MM.1S (cell line): ENCODE measurements around the gene PRKAG2.

Experiments used
- DNase-seq: peaks from one replicate; pipeline ENCODE4 v3.0.0-alpha.2; 2015
- H2AFZ ChIP-seq: fragments of 300-600 bp; sonication (generic); 2 replicates; pipeline ENCODE4 v1.6.0; 2016; ENCODE audit warnings: antibody characterized with exemption, low read length
- H3F3A ChIP-seq: fragments of 300-600 bp; sonication (generic); 2 replicates; pipeline ENCODE4 v1.6.1; 2016; ENCODE audit warnings: mild to moderate bottlenecking, antibody characterized with exemption, low read length, moderate library complexity, mixed read lengths; ENCODE audit not compliant: insufficient read depth
- H3K27ac ChIP-seq: fragments of 300-600 bp; sonication (generic); 2 replicates; pipeline ENCODE4 v1.5.1; 2016; ENCODE audit warnings: mild to moderate bottlenecking, low read length
- H3K27me3 ChIP-seq: fragments of 300-600 bp; sonication (generic); replicated peaks from 2 replicates; pipeline ENCODE4 v1.6.0; 2016; ENCODE audit warnings: low read length; ENCODE audit not compliant: insufficient read depth
- H3K36me3 ChIP-seq: fragments of 300-600 bp; sonication (generic); replicated peaks from 2 replicates; pipeline ENCODE4 v1.6.1; 2016; ENCODE audit warnings: mild to moderate bottlenecking, low read length, mixed read lengths; ENCODE audit not compliant: insufficient read depth
- H3K4me1 ChIP-seq: fragments of 300-600 bp; sonication (generic); 2 replicates; pipeline ENCODE4 v1.6.1; 2016; ENCODE audit warnings: low read length, mixed read lengths
- H3K4me2 ChIP-seq: fragments of 300-600 bp; sonication (generic); 2 replicates; pipeline ENCODE4 v1.6.0; 2016; ENCODE audit warnings: low read depth, low read length
- H3K4me3 ChIP-seq: fragments of 300-600 bp; sonication (generic); 2 replicates; pipeline ENCODE4 v1.5.1; 2016; ENCODE audit warnings: low read length, mixed read lengths
- H3K79me2 ChIP-seq: fragments of 300-600 bp; sonication (generic); 2 replicates; pipeline ENCODE4 v1.6.1; 2016; ENCODE audit warnings: mixed run types, low read length, mixed read lengths
- H3K9ac ChIP-seq: fragments of 300-600 bp; sonication (generic); 2 replicates; pipeline ENCODE4 v1.6.1; 2016; ENCODE audit warnings: low read length, mixed read lengths
- H3K9me2 ChIP-seq: fragments of 300-600 bp; sonication (generic); replicated peaks from 2 replicates; pipeline ENCODE4 v1.6.1; 2016; ENCODE audit warnings: mild to moderate bottlenecking, low read length, mixed read lengths; ENCODE audit not compliant: insufficient read depth
- H3K9me3 ChIP-seq: fragments of 300-600 bp; sonication (generic); replicated peaks from 2 replicates; pipeline ENCODE4 v1.6.1; 2016; ENCODE audit warnings: mild to moderate bottlenecking, low read length, mixed read lengths; ENCODE audit not compliant: insufficient read depth
- H4K20me1 ChIP-seq: fragments of 300-600 bp; sonication (generic); 2 replicates; pipeline ENCODE4 v1.6.1; 2016; ENCODE audit warnings: mild to moderate bottlenecking, low read length, moderate library complexity, mixed read lengths; ENCODE audit not compliant: insufficient read depth
- EZH2 ChIP-seq: fragments of 300-600 bp; sonication (generic); optimal IDR thresholded peaks from 2 replicates; pipeline ENCODE3; 2017; ENCODE audit warnings: low read depth, mild to moderate bottlenecking, antibody characterized with exemption, low read length, mixed read lengths
- EZH2phosphoT487 ChIP-seq: fragments of 300-600 bp; sonication (generic); IDR thresholded peaks from 2 replicates; pipeline ENCODE4 v1.6.1; 2018; ENCODE audit warnings: antibody characterized with exemption, low read length
- TF ChIP-seq, protein P1 (sequence below): fragments of 300-600 bp; sonication (generic); IDR thresholded peaks from 2 replicates; pipeline ENCODE4 v1.5.1; 2016; ENCODE audit warnings: antibody characterized with exemption, low read length, mixed read lengths

The PRKAG2 gene

DNA sequence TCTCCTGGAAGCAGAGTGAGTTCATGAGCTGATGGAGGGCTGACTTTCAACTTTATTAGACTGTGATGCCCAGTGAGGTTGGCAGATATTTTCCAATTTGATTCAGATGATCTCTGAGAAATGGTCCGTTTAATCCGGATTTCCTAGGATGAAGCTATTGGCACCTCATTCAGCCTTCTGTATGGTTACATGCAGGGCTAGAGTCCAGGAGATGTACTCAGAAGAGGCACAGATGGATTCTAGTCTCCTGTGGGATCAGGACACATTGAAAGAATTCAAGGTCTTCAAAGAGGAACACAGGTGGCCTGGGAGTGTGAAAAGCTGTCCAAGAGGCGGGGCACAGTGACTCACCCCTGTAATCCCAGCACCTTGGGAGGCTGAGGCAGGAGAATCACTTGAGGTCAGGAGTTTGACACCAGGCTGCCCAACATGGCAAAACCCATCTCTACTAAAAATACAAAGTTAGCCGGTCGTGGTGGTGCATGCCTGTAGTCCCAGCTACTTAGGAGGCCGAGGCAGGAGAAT, 334.2 kb downstream of the PRKAG2 start:
- H3K27ac ChIP-seq: no peak overlapping the region
- H3K4me3 ChIP-seq: no peak overlapping the region
- no peaks in the 10 kb centered on the region for H4K20me1 ChIP-seq
- no peaks in the 10 kb centered on the region for H3K9me2 ChIP-seq
- no peak for DNase-seq
- no peak overlapping the region for H2AFZ ChIP-seq
- no peaks in the 10 kb centered on the region for H3K79me2 ChIP-seq
- no peaks in the 10 kb centered on the region for H3K9me3 ChIP-seq
- H3K27me3 ChIP-seq: no peaks in the 10 kb centered on the region
- H3K4me2 ChIP-seq: no peak overlapping the region
- no peaks in the 10 kb centered on the region for H3F3A ChIP-seq
- no peaks in the 10 kb centered on the region for H3K4me1 ChIP-seq
- no peak overlapping the region for H3K9ac ChIP-seq
- TF ChIP-seq EZH2phosphoT487 (no peak), EZH2 (no peak)
- TF ChIP-seq, protein P1, sequence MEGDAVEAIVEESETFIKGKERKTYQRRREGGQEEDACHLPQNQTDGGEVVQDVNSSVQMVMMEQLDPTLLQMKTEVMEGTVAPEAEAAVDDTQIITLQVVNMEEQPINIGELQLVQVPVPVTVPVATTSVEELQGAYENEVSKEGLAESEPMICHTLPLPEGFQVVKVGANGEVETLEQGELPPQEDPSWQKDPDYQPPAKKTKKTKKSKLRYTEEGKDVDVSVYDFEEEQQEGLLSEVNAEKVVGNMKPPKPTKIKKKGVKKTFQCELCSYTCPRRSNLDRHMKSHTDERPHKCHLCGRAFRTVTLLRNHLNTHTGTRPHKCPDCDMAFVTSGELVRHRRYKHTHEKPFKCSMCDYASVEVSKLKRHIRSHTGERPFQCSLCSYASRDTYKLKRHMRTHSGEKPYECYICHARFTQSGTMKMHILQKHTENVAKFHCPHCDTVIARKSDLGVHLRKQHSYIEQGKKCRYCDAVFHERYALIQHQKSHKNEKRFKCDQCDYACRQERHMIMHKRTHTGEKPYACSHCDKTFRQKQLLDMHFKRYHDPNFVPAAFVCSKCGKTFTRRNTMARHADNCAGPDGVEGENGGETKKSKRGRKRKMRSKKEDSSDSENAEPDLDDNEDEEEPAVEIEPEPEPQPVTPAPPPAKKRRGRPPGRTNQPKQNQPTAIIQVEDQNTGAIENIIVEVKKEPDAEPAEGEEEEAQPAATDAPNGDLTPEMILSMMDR: no peak
- no peaks in the 10 kb centered on the region for H3K36me3 ChIP-seq

DNA sequence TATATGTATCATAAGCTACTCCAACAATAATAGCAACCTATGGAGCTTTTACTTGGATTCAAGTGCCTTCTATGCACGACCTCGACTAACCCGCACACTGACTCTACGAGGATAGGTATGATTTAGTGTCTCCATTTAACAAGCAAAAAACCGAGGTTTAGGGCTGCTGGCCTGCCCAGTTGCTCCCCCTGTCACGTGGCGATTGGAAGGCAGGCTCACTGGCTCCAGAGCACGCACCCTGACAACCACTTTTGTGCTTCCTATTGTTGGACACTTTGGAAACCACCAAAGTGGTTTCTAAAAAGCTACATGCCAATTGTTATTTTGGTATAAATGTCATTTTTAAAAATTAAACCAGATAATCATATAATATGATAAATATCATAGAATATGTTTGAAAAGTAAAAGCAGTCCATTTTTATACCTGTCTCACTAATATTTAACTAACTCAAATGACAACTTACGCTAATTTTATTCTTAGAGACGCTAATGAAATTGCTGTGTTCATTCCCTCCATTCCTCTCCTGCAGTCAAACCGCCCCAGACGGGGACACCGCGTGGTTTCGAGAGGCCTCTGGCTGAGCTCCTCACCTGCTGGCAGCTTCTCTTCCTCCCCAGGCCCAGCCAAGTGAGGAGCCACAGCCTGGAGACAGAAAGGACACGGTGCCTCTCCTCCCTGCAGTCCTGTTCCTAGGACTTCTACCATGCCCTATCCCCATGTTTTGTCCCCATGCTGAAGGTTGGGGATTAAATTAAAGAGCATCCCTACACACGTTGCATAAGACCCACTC, 335.0 kb downstream of the PRKAG2 start:
- H2AFZ ChIP-seq: no peak overlapping the region
- no peaks in the 10 kb centered on the region for H3K27me3 ChIP-seq

GRCh38 chr7:151540146-151540545, 336.8 kb downstream of the PRKAG2 start:
- Histone ChIP-seq H3K27ac (no peak overlapping the region), H3K9me3 (no peaks in the 10 kb centered on the region), H3K36me3 (no peaks in the 10 kb centered on the region), H4K20me1 (no peaks in the 10 kb centered on the region), H3K9me2 (no peaks in the 10 kb centered on the region), H3K9ac (no peak overlapping the region), H3K79me2 (no peaks in the 10 kb centered on the region), H2AFZ (no peak overlapping the region), H3K4me1 (no peaks in the 10 kb centered on the region), H3K4me2 (no peak overlapping the region), H3K4me3 (no peak overlapping the region), H3K27me3 (no peaks in the 10 kb centered on the region), H3F3A (no peaks in the 10 kb centered on the region)
- no peak for TF ChIP-seq EZH2phosphoT487
- no peak for TF ChIP-seq EZH2
- TF ChIP-seq, protein P1: no peak
- DNase-seq: no peak

More for the DNA sequence above, 335.0 kb downstream of the PRKAG2 start:
- Histone ChIP-seq H3K36me3 (no peaks in the 10 kb centered on the region), H3K4me1 (no peaks in the 10 kb centered on the region), H3K4me3 (no peak overlapping the region), H3K9me3 (no peaks in the 10 kb centered on the region), H3F3A (no peaks in the 10 kb centered on the region), H4K20me1 (no peaks in the 10 kb centered on the region), H3K4me2 (no peak overlapping the region), H3K9ac (no peak overlapping the region), H3K9me2 (no peaks in the 10 kb centered on the region), H3K79me2 (no peaks in the 10 kb centered on the region), H3K27ac (no peak overlapping the region)
- TF ChIP-seq, protein P1: no peak
- TF ChIP-seq EZH2 (no peak), EZH2phosphoT487 (no peak)
- no peak for DNase-seq
